Mesenchymal stem cell (in vitro differentiated cells and primary cell): ENCODE measurements around the gene OLA1.

Experiments used
- DNase-seq: peaks from one replicate; pipeline ENCODE4 v3.0.0-alpha.2; 2013
- H2AFZ ChIP-seq: one replicate; pipeline ENCODE4 v1.6.1; 2013; ENCODE audit warnings: low read depth, mild to moderate bottlenecking, control low read depth, inconsistent platforms, low read length, moderate library complexity
- H2AK5ac ChIP-seq: 2 replicates; pipeline ENCODE4 v1.6.1; 2013; ENCODE audit warnings: low read length, moderate library complexity, mild to moderate bottlenecking, inconsistent platforms; ENCODE audit not compliant: severe bottlenecking
- H2BK120ac ChIP-seq: one replicate; pipeline ENCODE4 v1.6.1; 2013; ENCODE audit warnings: low read depth, mild to moderate bottlenecking, inconsistent platforms, low read length, moderate library complexity
- H2BK12ac ChIP-seq, 2 experiments: one replicate each; pipeline ENCODE4 v1.6.1; 2013; ENCODE audit warnings: inconsistent platforms in 2 of 2, low read length in 2 of 2, mild to moderate bottlenecking in 2 of 2, moderate library complexity in 2 of 2, control low read depth in 1 of 2
- H2BK15ac ChIP-seq: one replicate; pipeline ENCODE4 v1.6.1; 2013; ENCODE audit warnings: mild to moderate bottlenecking, low read depth, inconsistent platforms; ENCODE audit not compliant: poor library complexity, severe bottlenecking
- H2BK5ac ChIP-seq: 2 replicates; pipeline ENCODE4 v1.6.1; 2013; ENCODE audit warnings: low read depth, mild to moderate bottlenecking, low read length, control low read depth, inconsistent platforms; ENCODE audit not compliant: poor library complexity, severe bottlenecking
- H3K14ac ChIP-seq, 2 experiments: one replicate each; pipeline ENCODE4 v1.6.1; 2013; ENCODE audit warnings: inconsistent platforms in 2 of 2, low read length in 2 of 2, control low read depth in 1 of 2, mild to moderate bottlenecking in 1 of 2, moderate library complexity in 1 of 2
- H3K18ac ChIP-seq, 2 experiments: one replicate each; pipeline ENCODE4 v1.6.1; 2013; ENCODE audit warnings: inconsistent platforms in 2 of 2, low read length in 2 of 2, control low read depth in 1 of 2, low read depth in 1 of 2, mild to moderate bottlenecking in 1 of 2
- H3K23ac ChIP-seq, 2 experiments: one replicate each; pipeline ENCODE4 v1.6.1; 2013; ENCODE audit warnings: inconsistent platforms in 2 of 2, low read length in 2 of 2, mild to moderate bottlenecking in 2 of 2, moderate library complexity in 2 of 2, control low read depth in 1 of 2
- H3K27ac ChIP-seq: 2 replicates; pipeline ENCODE4 v1.5.1; 2013; ENCODE audit warnings: mild to moderate bottlenecking, moderate library complexity, low read length, control low read depth, inconsistent platforms; ENCODE audit not compliant: poor library complexity, severe bottlenecking
- H3K27me3 ChIP-seq, 2 experiments: 2 replicates each; pipeline versions ENCODE4 v1.6.1 to v1.7.0; 2013; ENCODE audit warnings: low read length in 2 of 2, mild to moderate bottlenecking in 2 of 2, moderate library complexity in 2 of 2, control low read depth in 1 of 2, inconsistent platforms in 1 of 2; ENCODE audit not compliant: control insufficient read depth in 1 of 2, insufficient read depth in 1 of 2
- H3K36me3 ChIP-seq, 2 experiments: 2 replicates each; pipeline versions ENCODE4 v1.6.1 to v1.7.0; 2013; ENCODE audit warnings: low read length in 2 of 2, control low read depth in 1 of 2, inconsistent platforms in 1 of 2, low read depth in 1 of 2, mild to moderate bottlenecking in 1 of 2; ENCODE audit not compliant: insufficient read depth in 2 of 2, control insufficient read depth in 1 of 2
- H3K4ac ChIP-seq, 2 experiments: one replicate each; pipeline ENCODE4 v1.6.1; 2013; ENCODE audit warnings: inconsistent platforms in 2 of 2, low read length in 2 of 2, mild to moderate bottlenecking in 2 of 2, moderate library complexity in 2 of 2, control low read depth in 1 of 2, low read depth in 1 of 2
- H3K4me1 ChIP-seq: 2 replicates; pipeline ENCODE4 v1.6.1; 2013; ENCODE audit warnings: low read depth, low read length, control low read depth; ENCODE audit not compliant: control insufficient read depth, insufficient read depth
- H3K4me2 ChIP-seq: 2 replicates; pipeline ENCODE4 v1.6.1; 2013; ENCODE audit warnings: low read length, mild to moderate bottlenecking, inconsistent platforms; ENCODE audit not compliant: poor library complexity, severe bottlenecking
- H3K4me3 ChIP-seq, 2 experiments: 2 replicates each; pipeline versions ENCODE4 v1.5.1 to v1.7.0; 2013; ENCODE audit warnings: low read length in 2 of 2, mild to moderate bottlenecking in 2 of 2, control low read depth in 1 of 2, low read depth in 1 of 2; ENCODE audit not compliant: insufficient read depth in 1 of 2
- H3K79me1 ChIP-seq: replicated peaks from 2 replicates; pipeline ENCODE4 v1.6.1; 2013; ENCODE audit warnings: mild to moderate bottlenecking, control low read depth, low read length, inconsistent platforms; ENCODE audit not compliant: poor library complexity, severe bottlenecking
- H3K9ac ChIP-seq: 2 replicates; pipeline ENCODE4 v1.7.0; 2013; ENCODE audit warnings: mild to moderate bottlenecking, low read length, moderate library complexity
- H3K9me3 ChIP-seq: 2 replicates; pipeline ENCODE4 v1.7.0; 2013; ENCODE audit warnings: mild to moderate bottlenecking, low read length; ENCODE audit not compliant: control insufficient read depth
- H4K8ac ChIP-seq: one replicate; pipeline ENCODE4 v1.6.1; 2013; ENCODE audit warnings: inconsistent platforms, mild to moderate bottlenecking, low read length, moderate library complexity
- H4K91ac ChIP-seq: one replicate; pipeline ENCODE4 v1.6.1; 2013; ENCODE audit warnings: mild to moderate bottlenecking, low read length, inconsistent platforms
- WGBS: methylation state at CpG from one replicate; pipeline ENCODE4 v1.1.7; 2013; ENCODE audit warnings: mixed read lengths; 5-methylcytosine and 5-hydroxymethylcytosine counted together

The OLA1 gene

GRCh38 chr2:174263997-174264396, 15.7 kb upstream of the OLA1 start:
- 28% methylated on average over 3 of the region's 3 CpGs for WGBS

GRCh38 chr2:174259981-174260380, 11.6 kb upstream of the OLA1 start:
- Histone ChIP-seq H3K27ac (no peak overlapping the region), H2BK15ac (no peak overlapping the region), H3K79me1 (no peaks in the 10 kb centered on the region), H3K18ac (no peak overlapping the region), H2BK5ac (no peak overlapping the region), H4K8ac (no peak overlapping the region), H2AFZ (no peak overlapping the region), H3K27me3 (no peaks in the 10 kb centered on the region), H3K4me3 (no peak overlapping the region), H3K9me3 (no peaks in the 10 kb centered on the region), H3K4ac (no peak overlapping the region), H3K23ac (no peak overlapping the region), H2BK12ac (no peak overlapping the region), H3K9ac (no peak overlapping the region), H2AK5ac (no peak overlapping the region), H2BK120ac (no peak overlapping the region), H3K4me2 (no peak overlapping the region), H3K36me3 (no peaks in the 10 kb centered on the region), H3K14ac (no peak overlapping the region), H4K91ac (no peak overlapping the region), H3K4me1 (peaks cover 2% of the 10 kb centered on the region)
- peak; percentile 80 for DNase-seq
- no CpG with 5 or more reads among the region's 1 CpG for WGBS

More at GRCh38 chr2:174263997-174264396, 15.7 kb upstream of the OLA1 start:
- Histone ChIP-seq H3K9me3 (peaks cover 2% of the 10 kb centered on the region), H2BK5ac (no peak overlapping the region), H2AFZ (no peak overlapping the region), H4K91ac (no peak overlapping the region), H3K4me3 (no peak overlapping the region), H3K79me1 (no peaks in the 10 kb centered on the region), H4K8ac (no peak overlapping the region), H3K27me3 (peaks cover 0 to 7% of the 10 kb centered on the region in 2 experiments), H2BK12ac (no peak overlapping the region), H3K27ac (no peak overlapping the region), H2BK120ac (no peak overlapping the region), H3K4ac (no peak overlapping the region), H3K4me2 (no peak overlapping the region), H3K36me3 (no peaks in the 10 kb centered on the region), H2AK5ac (no peak overlapping the region), H3K9ac (no peak overlapping the region), H3K4me1 (peaks cover 2% of the 10 kb centered on the region), H3K23ac (no peak overlapping the region), H3K14ac (no peak overlapping the region), H3K18ac (no peak overlapping the region), H2BK15ac (no peak overlapping the region)
- DNase-seq: peak; percentile 51

GRCh38 chr2:174254267-174254666, 5.9 kb upstream of the OLA1 start:
- Histone ChIP-seq H3K36me3 (no peaks in the 10 kb centered on the region), H2AFZ (no peak overlapping the region), H4K91ac (no peak overlapping the region), H3K9ac (no peak overlapping the region), H3K9me3 (no peaks in the 10 kb centered on the region), H3K4me1 (no peaks in the 10 kb centered on the region), H3K23ac (no peak overlapping the region), H3K18ac (no peak overlapping the region), H4K8ac (no peak overlapping the region), H3K4me2 (no peak overlapping the region), H3K27ac (no peak overlapping the region), H3K4ac (no peak overlapping the region), H2BK15ac (no peak overlapping the region), H3K79me1 (no peaks in the 10 kb centered on the region), H2BK5ac (no peak overlapping the region), H3K27me3 (no peaks in the 10 kb centered on the region), H2BK120ac (no peak overlapping the region), H3K14ac (no peak overlapping the region), H2BK12ac (no peak overlapping the region), H2AK5ac (no peak overlapping the region), H3K4me3 (no peak overlapping the region)
- WGBS: 92% methylated on average over 6 of the region's 6 CpGs
- DNase-seq: no peak

GRCh38 chr2:174248998-174249592, 763 bp upstream of the OLA1 start:
- Histone ChIP-seq H3K4me1 (peaks cover 7% of the 10 kb centered on the region), H2AFZ (peak overlapping the region; percentile 46), H3K27ac (peak overlapping the region; percentile 74), H3K23ac (no peak overlapping the region), H2BK5ac (peak overlapping the region; percentile 53), H3K4me3 (peak overlapping the region; percentile 55 to 90), H4K8ac (peak overlapping the region; percentile 94), H3K27me3 (no peaks in the 10 kb centered on the region), H3K79me1 (peaks cover 1% of the 10 kb centered on the region), H3K14ac (peak overlapping the region in 1 of 2 experiments; percentile 73), H3K18ac (peak overlapping the region; percentile 73 to 94), H2BK15ac (no peak overlapping the region), H2BK12ac (no peak overlapping the region), H2BK120ac (no peak overlapping the region), H3K9ac (peak overlapping the region; percentile 93), H3K9me3 (no peaks in the 10 kb centered on the region), H3K4me2 (peak overlapping the region; percentile 78), H4K91ac (peak overlapping the region; percentile 92), H2AK5ac (no peak overlapping the region), H3K36me3 (peaks cover 7 to 12% of the 10 kb centered on the region in 2 experiments), H3K4ac (peak overlapping the region; percentile 13 to 92)
- no peak for DNase-seq
- WGBS: 69% methylated on average over 8 of the region's 16 CpGs
